Activated B cell treated with CpG ODN at 0.5 μM for 24 hours (primary cell): ENCODE data around the gene PEX11A. TPM values are rescaled to one million over a fixed set of nuclear protein-coding genes. Genes with fewer than 3 reads are reported as not detected.

ENCODE experiments used
- ATAC-seq: fragments of 200-7000 bp; cut with Tn5 transposase; one replicate; pipeline ENCODE4 v1.10.0; 2021; ENCODE audit warnings: low read depth, mild to moderate bottlenecking, moderate library complexity
- CTCF ChIA-PET: fragments of 350-600 bp; sonication (Branson Sonifier 250); formaldehyde crosslinking; loops from one replicate; lab custom pipeline; 2021; ENCODE audit warnings: antibody characterized with exemption; lab: Charles Lee
- POLR2A ChIA-PET: fragments of 350-600 bp; sonication (Branson Sonifier 250); formaldehyde crosslinking; loops from one replicate; lab custom pipeline; 2021; ENCODE audit warnings: antibody characterized with exemption; lab: Charles Lee
- DNase-seq: peaks from one replicate; pipeline ENCODE4 v3.0.0; 2022
- H3K27ac Mint-ChIP-seq: one replicate; pipeline ENCODE4 v1.8.0; 2020; ENCODE audit warnings: mixed read lengths
- H3K27me3 Mint-ChIP-seq: one replicate; pipeline ENCODE4 v1.8.0; 2021; ENCODE audit warnings: mixed read lengths
- H3K36me3 Mint-ChIP-seq: one replicate; pipeline ENCODE4 v1.8.0; 2021; ENCODE audit warnings: low read depth, mixed read lengths
- H3K4me1 Mint-ChIP-seq: one replicate; pipeline ENCODE4 v1.8.0; 2021; ENCODE audit warnings: mixed read lengths
- H3K4me3 Mint-ChIP-seq: one replicate; pipeline ENCODE4 v1.8.0; 2020; ENCODE audit warnings: mild to moderate bottlenecking, mixed read lengths
- H3K9me3 Mint-ChIP-seq: one replicate; pipeline ENCODE4 v1.8.0; 2020; ENCODE audit warnings: mixed read lengths
- intact Hi-C: fragments of 100-400 bp; cut with micrococcal nuclease; formaldehyde crosslinking; loops from one replicate; pipeline ENCODE4 v1.15.1; 2024
- total RNA-seq: library from RNA; stranded (reverse); gene quantifications from 2 replicates; pipeline ENCODE4 v1.2.3, GENCODE V29; 2022
- TF ChIP-seq, protein P1 (sequence below): fragments of 200-600 bp; IDR thresholded peaks from one replicate; pipeline ENCODE4 v1.8.0; 2022; ENCODE audit warnings: antibody characterized with exemption, mild to moderate bottlenecking

PEX11A gene
- total RNA-seq, 1 donor from 2014 or later, result 0.84 TPM

- ChIA-PET CTCF (interaction anchor here (1.2 kb wide), 1 partner anchor 9 kb away, joined by 5 read pairs; no protein-coding TSS in a partner anchor), POLR2A (no interaction called here)
- H3K27ac Mint-ChIP-seq, result no peak overlapping the region
- DNase-seq, result no peak
- H3K4me1 Mint-ChIP-seq, result no peaks in the 10 kb centered on the region
- H3K4me3 Mint-ChIP-seq, result no peak overlapping the region
- TF ChIP-seq, protein P1, sequence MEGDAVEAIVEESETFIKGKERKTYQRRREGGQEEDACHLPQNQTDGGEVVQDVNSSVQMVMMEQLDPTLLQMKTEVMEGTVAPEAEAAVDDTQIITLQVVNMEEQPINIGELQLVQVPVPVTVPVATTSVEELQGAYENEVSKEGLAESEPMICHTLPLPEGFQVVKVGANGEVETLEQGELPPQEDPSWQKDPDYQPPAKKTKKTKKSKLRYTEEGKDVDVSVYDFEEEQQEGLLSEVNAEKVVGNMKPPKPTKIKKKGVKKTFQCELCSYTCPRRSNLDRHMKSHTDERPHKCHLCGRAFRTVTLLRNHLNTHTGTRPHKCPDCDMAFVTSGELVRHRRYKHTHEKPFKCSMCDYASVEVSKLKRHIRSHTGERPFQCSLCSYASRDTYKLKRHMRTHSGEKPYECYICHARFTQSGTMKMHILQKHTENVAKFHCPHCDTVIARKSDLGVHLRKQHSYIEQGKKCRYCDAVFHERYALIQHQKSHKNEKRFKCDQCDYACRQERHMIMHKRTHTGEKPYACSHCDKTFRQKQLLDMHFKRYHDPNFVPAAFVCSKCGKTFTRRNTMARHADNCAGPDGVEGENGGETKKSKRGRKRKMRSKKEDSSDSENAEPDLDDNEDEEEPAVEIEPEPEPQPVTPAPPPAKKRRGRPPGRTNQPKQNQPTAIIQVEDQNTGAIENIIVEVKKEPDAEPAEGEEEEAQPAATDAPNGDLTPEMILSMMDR, result no peak
- intact Hi-C loops, result no loop called here
- ATAC-seq, result no peak
- H3K9me3 Mint-ChIP-seq, result no peaks in the 10 kb centered on the region
- peaks cover 8% of the 10 kb centered on the region for H3K27me3 Mint-ChIP-seq
- no peaks in the 10 kb centered on the region for H3K36me3 Mint-ChIP-seq
Observed at GRCh38 chr15:89731275-89731674, 40.7 kb upstream of the PEX11A start.

- H3K4me3 Mint-ChIP-seq, result no peak overlapping the region
- no peak for DNase-seq
- ChIA-PET POLR2A (interaction anchor here (1.2 kb wide), 1 partner anchor 12 kb away, joined by 3 read pairs; no protein-coding TSS in a partner anchor), CTCF (no interaction called here)
- peaks cover 5% of the 10 kb centered on the region for H3K27me3 Mint-ChIP-seq
- no peak for ATAC-seq
- peaks cover 3% of the 10 kb centered on the region for H3K9me3 Mint-ChIP-seq
- H3K4me1 Mint-ChIP-seq, result no peaks in the 10 kb centered on the region
- TF ChIP-seq, protein P1, result no peak
- H3K36me3 Mint-ChIP-seq, result no peaks in the 10 kb centered on the region
- no peak overlapping the region for H3K27ac Mint-ChIP-seq
- intact Hi-C loops, result no loop called here
Observed at GRCh38 chr15:89728254-89728653, 37.7 kb upstream of the PEX11A start.

DNA sequence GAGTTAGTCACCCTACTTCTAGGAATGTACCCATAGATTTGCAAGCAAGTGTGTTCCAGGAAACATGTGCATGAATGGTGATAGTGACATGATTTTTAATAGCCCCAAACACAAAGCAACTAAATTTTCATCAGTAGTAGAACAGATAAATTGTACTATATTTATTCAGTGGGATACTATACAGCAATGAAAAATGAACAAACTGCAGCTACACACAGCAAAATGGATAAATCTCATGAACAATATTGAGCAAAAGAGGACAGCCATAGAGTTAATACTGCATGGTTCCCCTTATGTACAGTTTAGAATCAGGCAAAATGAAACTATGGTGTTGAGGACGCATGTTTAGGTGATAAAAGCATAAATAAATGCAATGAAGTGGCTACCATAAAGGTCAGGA lies 34.5 kb upstream of the PEX11A start:
- ChIA-PET CTCF (no interaction called here), POLR2A (no interaction called here)
- no peak for DNase-seq
- Mint-ChIP-seq H3K9me3 (peaks cover 5% of the 10 kb centered on the region), H3K27me3 (peaks cover 11% of the 10 kb centered on the region), H3K4me1 (no peaks in the 10 kb centered on the region), H3K27ac (no peak overlapping the region), H3K36me3 (no peaks in the 10 kb centered on the region), H3K4me3 (no peak overlapping the region)
- intact Hi-C loops, result no loop called here
- TF ChIP-seq, protein P1, result no peak
- no peak for ATAC-seq

GRCh38 chr15:89724621-89725020 lies 34.1 kb upstream of the PEX11A start:
- ATAC-seq (no peak), DNase-seq (no peak)
- ChIA-PET POLR2A (no interaction called here), CTCF (no interaction called here)
- Mint-ChIP-seq H3K27me3 (peaks cover 9% of the 10 kb centered on the region), H3K4me3 (no peak overlapping the region), H3K4me1 (no peaks in the 10 kb centered on the region), H3K36me3 (no peaks in the 10 kb centered on the region), H3K9me3 (peaks cover 5% of the 10 kb centered on the region), H3K27ac (no peak overlapping the region)
- intact Hi-C loops, result no loop called here
- TF ChIP-seq, protein P1, result no peak

DNA sequence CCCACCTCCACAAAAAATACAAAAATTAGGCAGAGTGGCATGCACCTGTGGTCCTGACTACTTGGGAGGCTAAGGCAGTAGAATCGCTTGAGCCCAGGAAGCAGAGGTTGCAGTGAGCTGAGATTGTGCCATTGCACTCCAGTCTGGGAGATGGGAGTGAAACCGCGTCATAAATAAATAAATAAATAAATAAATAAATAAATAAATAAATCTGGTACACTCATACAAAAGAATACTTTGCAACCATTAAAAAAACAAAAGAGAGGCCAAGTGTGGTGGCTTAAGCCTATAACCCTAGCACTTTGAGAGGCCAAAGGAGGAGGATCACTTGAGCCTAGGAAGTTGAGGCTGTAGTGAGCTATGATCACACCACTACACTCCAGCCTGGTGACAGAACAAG lies 32.5 kb upstream of the PEX11A start:
- ChIA-PET POLR2A (no interaction called here), CTCF (interaction anchor here (1.0 kb wide), 1 partner anchor 17 kb away, joined by 3 read pairs; no protein-coding TSS in a partner anchor)
- H3K4me1 Mint-ChIP-seq, result no peaks in the 10 kb centered on the region
- ATAC-seq (no peak), DNase-seq (no peak)
- intact Hi-C loops, result no loop called here
- H3K9me3 Mint-ChIP-seq, result peaks cover 5% of the 10 kb centered on the region
- H3K27me3 Mint-ChIP-seq, result peaks cover 9% of the 10 kb centered on the region
- no peaks in the 10 kb centered on the region for H3K36me3 Mint-ChIP-seq
- no peak overlapping the region for H3K27ac Mint-ChIP-seq
- TF ChIP-seq, protein P1, result no peak
- H3K4me3 Mint-ChIP-seq, result no peak overlapping the region
